SK-N-SH treated with all-trans-retinoic acid at 6 μM for 48 hours (cell line): ENCODE measurements around the gene SESN3.

Experiments used
- ATAC-seq: fragments of 200-7000 bp; cut with Tn5 transposase; 3 replicates; pipeline ENCODE4 v1.9.1; 2020; ENCODE audit warnings: mild to moderate bottlenecking, moderate library complexity
- ARNTL ChIP-seq: fragments of 450-650 bp; formaldehyde crosslinking; IDR thresholded peaks from 2 replicates; pipeline ENCODE4 v1.5.0; 2020; ENCODE audit warnings: low read depth, mild to moderate bottlenecking, moderate library complexity, borderline replicate concordance
- BACH2 ChIP-seq: fragments of 250-450 bp; sonication (Bioruptor Pico); IDR thresholded peaks from 2 replicates; pipeline ENCODE4 v1.9.0; 2021; ENCODE audit warnings: mild to moderate bottlenecking, borderline replicate concordance
- ESRRG ChIP-seq: fragments of 250-450 bp; sonication (Bioruptor Pico); IDR thresholded peaks from 2 replicates; pipeline ENCODE4 v1.6.1; 2021; ENCODE audit warnings: mild to moderate bottlenecking
- GLIS3 ChIP-seq: fragments of 250-450 bp; sonication (Bioruptor Pico); IDR thresholded peaks from 2 replicates; pipeline ENCODE4 v1.5.0; 2020; ENCODE audit warnings: mild to moderate bottlenecking, moderate library complexity
- ISL1 ChIP-seq: fragments of 250-450 bp; sonication (Bioruptor Pico); IDR thresholded peaks from 2 replicates; pipeline ENCODE4 v2.1.2; 2022; ENCODE audit warnings: mild to moderate bottlenecking, moderate library complexity
- OSR1 ChIP-seq: fragments of 250-450 bp; sonication (Bioruptor Pico); IDR thresholded peaks from 2 replicates; pipeline ENCODE4 v1.8.0; 2022; ENCODE audit warnings: moderate library complexity, mild to moderate bottlenecking, inconsistent platforms
- PPARA ChIP-seq: fragments of 250-450 bp; sonication (Bioruptor Pico); IDR thresholded peaks from 2 replicates; pipeline ENCODE4 v1.5.0; 2020; ENCODE audit warnings: mild to moderate bottlenecking, borderline replicate concordance
- RARB ChIP-seq: fragments of 250-450 bp; sonication (Bioruptor Pico); IDR thresholded peaks from 2 replicates; pipeline ENCODE4 v1.8.0; 2021; ENCODE audit warnings: mild to moderate bottlenecking, moderate library complexity
- SNAI2 ChIP-seq: fragments of 250-450 bp; sonication (Bioruptor Pico); IDR thresholded peaks from 2 replicates; pipeline ENCODE4 v1.5.0; 2020; ENCODE audit warnings: mild to moderate bottlenecking, moderate library complexity
- TCF4 ChIP-seq: fragments of 250-450 bp; sonication (Bioruptor Pico); IDR thresholded peaks from 2 replicates; pipeline ENCODE4 v1.8.0; 2021; ENCODE audit warnings: mild to moderate bottlenecking, moderate library complexity, borderline replicate concordance
- ZC3H10 ChIP-seq: fragments of 250-450 bp; sonication (Bioruptor Pico); IDR thresholded peaks from 2 replicates; pipeline ENCODE4 v1.5.1; 2021; ENCODE audit warnings: mild to moderate bottlenecking, moderate library complexity
- ZFP3 ChIP-seq: fragments of 250-450 bp; sonication (Bioruptor Pico); IDR thresholded peaks from 2 replicates; pipeline ENCODE4 v1.5.0; 2020; ENCODE audit warnings: mild to moderate bottlenecking, moderate library complexity
- ZFP30 ChIP-seq: fragments of 450-650 bp; formaldehyde crosslinking; IDR thresholded peaks from 2 replicates; pipeline ENCODE4 v1.5.0; 2022; ENCODE audit warnings: mild to moderate bottlenecking, moderate library complexity
- ZNF565 ChIP-seq: fragments of 450-650 bp; formaldehyde crosslinking; conservative IDR thresholded peaks from 2 replicates; pipeline ENCODE4 v1.5.0; 2020; ENCODE audit warnings: low read depth, mild to moderate bottlenecking, moderate library complexity
- ZNF70 ChIP-seq: fragments of 450-650 bp; formaldehyde crosslinking; IDR thresholded peaks from 2 replicates; pipeline ENCODE4 v1.5.0; 2020; ENCODE audit warnings: mild to moderate bottlenecking, moderate library complexity
- TF ChIP-seq, protein P1 (sequence below): fragments of 250-450 bp; sonication (Bioruptor Pico); IDR thresholded peaks from 2 replicates; pipeline ENCODE4 v1.5.1; 2020; ENCODE audit warnings: low read depth, mild to moderate bottlenecking, moderate library complexity
- TF ChIP-seq, protein P2 (sequence below): fragments of 250-450 bp; sonication (Bioruptor Pico); IDR thresholded peaks from 2 replicates; pipeline ENCODE4 v1.5.1; 2021; ENCODE audit warnings: mild to moderate bottlenecking, moderate library complexity
- TF ChIP-seq, protein P3 (sequence below): fragments of 250-450 bp; sonication (Bioruptor Pico); IDR thresholded peaks from 2 replicates; pipeline ENCODE4 v1.5.0; 2020; ENCODE audit warnings: mild to moderate bottlenecking, moderate library complexity
- TF ChIP-seq, protein P4 (sequence below): fragments of 250-450 bp; sonication (Bioruptor Pico); IDR thresholded peaks from 2 replicates; pipeline ENCODE4 v1.8.0; 2021; ENCODE audit warnings: low read depth, mild to moderate bottlenecking, moderate library complexity, borderline replicate concordance

Gene SESN3

DNA sequence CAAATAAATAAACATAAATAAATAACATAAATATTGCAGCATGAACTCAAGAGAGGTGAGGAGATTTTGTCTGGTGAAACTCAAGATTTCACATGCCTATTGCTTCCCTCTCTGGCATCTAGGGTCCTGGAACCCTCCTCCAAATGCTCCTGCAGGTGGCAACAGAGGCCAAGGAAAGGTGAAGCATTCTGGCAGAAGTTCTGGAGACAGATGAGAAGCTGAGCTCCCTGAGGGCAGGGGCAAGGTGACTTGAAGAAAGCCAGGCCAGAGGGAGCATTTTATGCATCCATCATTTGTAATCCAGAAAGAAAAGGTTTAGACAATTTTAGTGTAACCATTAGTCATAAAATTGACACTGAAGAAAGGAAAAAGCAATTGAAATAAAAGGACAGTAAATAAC is 76.5 kb downstream of the SESN3 start:
- TF ChIP-seq ARNTL (CRISPR knock-in tag) (no peak), ZFP3 (CRISPR knock-in tag) (no peak), OSR1 (CRISPR knock-in tag) (no peak), ZNF565 (CRISPR knock-in tag) (no peak), ZNF70 (CRISPR knock-in tag) (no peak), ZC3H10 (no peak), ESRRG (no peak), GLIS3 (CRISPR knock-in tag) (no peak), BACH2 (CRISPR knock-in tag) (no peak), ZFP30 (no peak), RARB (CRISPR knock-in tag) (no peak)
- TF ChIP-seq, protein P1, sequence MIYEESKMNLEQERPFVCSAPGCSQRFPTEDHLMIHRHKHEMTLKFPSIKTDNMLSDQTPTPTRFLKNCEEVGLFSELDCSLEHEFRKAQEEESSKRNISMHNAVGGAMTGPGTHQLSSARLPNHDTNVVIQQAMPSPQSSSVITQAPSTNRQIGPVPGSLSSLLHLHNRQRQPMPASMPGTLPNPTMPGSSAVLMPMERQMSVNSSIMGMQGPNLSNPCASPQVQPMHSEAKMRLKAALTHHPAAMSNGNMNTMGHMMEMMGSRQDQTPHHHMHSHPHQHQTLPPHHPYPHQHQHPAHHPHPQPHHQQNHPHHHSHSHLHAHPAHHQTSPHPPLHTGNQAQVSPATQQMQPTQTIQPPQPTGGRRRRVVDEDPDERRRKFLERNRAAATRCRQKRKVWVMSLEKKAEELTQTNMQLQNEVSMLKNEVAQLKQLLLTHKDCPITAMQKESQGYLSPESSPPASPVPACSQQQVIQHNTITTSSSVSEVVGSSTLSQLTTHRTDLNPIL: no peak
- TF ChIP-seq, protein P2, sequence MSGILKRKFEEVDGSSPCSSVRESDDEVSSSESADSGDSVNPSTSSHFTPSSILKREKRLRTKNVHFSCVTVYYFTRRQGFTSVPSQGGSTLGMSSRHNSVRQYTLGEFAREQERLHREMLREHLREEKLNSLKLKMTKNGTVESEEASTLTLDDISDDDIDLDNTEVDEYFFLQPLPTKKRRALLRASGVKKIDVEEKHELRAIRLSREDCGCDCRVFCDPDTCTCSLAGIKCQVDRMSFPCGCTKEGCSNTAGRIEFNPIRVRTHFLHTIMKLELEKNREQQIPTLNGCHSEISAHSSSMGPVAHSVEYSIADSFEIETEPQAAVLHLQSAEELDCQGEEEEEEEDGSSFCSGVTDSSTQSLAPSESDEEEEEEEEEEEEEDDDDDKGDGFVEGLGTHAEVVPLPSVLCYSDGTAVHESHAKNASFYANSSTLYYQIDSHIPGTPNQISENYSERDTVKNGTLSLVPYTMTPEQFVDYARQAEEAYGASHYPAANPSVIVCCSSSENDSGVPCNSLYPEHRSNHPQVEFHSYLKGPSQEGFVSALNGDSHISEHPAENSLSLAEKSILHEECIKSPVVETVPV (CRISPR knock-in tag): no peak
- TF ChIP-seq, protein P3, sequence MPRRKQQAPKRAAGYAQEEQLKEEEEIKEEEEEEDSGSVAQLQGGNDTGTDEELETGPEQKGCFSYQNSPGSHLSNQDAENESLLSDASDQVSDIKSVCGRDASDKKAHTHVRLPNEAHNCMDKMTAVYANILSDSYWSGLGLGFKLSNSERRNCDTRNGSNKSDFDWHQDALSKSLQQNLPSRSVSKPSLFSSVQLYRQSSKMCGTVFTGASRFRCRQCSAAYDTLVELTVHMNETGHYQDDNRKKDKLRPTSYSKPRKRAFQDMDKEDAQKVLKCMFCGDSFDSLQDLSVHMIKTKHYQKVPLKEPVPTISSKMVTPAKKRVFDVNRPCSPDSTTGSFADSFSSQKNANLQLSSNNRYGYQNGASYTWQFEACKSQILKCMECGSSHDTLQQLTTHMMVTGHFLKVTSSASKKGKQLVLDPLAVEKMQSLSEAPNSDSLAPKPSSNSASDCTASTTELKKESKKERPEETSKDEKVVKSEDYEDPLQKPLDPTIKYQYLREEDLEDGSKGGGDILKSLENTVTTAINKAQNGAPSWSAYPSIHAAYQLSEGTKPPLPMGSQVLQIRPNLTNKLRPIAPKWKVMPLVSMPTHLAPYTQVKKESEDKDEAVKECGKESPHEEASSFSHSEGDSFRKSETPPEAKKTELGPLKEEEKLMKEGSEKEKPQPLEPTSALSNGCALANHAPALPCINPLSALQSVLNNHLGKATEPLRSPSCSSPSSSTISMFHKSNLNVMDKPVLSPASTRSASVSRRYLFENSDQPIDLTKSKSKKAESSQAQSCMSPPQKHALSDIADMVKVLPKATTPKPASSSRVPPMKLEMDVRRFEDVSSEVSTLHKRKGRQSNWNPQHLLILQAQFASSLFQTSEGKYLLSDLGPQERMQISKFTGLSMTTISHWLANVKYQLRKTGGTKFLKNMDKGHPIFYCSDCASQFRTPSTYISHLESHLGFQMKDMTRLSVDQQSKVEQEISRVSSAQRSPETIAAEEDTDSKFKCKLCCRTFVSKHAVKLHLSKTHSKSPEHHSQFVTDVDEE (CRISPR knock-in tag): no peak
- TF ChIP-seq, protein P4, sequence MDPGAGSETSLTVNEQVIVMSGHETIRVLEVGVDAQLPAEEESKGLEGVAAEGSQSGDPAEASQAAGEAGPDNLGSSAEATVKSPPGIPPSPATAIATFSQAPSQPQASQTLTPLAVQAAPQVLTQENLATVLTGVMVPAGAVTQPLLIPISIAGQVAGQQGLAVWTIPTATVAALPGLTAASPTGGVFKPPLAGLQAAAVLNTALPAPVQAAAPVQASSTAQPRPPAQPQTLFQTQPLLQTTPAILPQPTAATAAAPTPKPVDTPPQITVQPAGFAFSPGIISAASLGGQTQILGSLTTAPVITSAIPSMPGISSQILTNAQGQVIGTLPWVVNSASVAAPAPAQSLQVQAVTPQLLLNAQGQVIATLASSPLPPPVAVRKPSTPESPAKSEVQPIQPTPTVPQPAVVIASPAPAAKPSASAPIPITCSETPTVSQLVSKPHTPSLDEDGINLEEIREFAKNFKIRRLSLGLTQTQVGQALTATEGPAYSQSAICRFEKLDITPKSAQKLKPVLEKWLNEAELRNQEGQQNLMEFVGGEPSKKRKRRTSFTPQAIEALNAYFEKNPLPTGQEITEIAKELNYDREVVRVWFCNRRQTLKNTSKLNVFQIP (CRISPR knock-in tag): no peak
- TF ChIP-seq, all 23 proteins: peak for 0
- peak; percentile 61 for ATAC-seq

DNA sequence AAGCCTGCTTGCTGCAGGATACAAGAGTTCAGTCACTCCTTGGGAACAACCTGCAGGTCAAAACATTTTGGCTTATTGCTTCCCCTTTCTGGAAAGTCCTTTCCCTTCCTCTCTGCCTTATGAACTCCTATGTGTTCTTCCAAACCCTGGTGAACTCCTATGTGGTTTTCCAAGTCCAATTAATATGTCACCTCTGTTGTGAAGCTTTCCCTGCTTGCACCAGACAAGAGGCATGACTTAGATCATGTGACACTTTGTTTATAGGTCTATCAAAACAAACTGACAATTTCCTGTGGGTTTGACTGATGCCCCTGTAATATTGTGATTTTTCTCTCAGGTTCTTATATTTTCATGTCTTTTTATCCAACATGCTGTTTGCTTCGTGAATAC is 77.2 kb downstream of the SESN3 start:
- TF ChIP-seq ZFP3 (CRISPR knock-in tag): peak; percentile 91
- TF ChIP-seq SNAI2 (CRISPR knock-in tag): no peak
- TF ChIP-seq, all 23 proteins: peak for 1
- ATAC-seq: no peak

DNA sequence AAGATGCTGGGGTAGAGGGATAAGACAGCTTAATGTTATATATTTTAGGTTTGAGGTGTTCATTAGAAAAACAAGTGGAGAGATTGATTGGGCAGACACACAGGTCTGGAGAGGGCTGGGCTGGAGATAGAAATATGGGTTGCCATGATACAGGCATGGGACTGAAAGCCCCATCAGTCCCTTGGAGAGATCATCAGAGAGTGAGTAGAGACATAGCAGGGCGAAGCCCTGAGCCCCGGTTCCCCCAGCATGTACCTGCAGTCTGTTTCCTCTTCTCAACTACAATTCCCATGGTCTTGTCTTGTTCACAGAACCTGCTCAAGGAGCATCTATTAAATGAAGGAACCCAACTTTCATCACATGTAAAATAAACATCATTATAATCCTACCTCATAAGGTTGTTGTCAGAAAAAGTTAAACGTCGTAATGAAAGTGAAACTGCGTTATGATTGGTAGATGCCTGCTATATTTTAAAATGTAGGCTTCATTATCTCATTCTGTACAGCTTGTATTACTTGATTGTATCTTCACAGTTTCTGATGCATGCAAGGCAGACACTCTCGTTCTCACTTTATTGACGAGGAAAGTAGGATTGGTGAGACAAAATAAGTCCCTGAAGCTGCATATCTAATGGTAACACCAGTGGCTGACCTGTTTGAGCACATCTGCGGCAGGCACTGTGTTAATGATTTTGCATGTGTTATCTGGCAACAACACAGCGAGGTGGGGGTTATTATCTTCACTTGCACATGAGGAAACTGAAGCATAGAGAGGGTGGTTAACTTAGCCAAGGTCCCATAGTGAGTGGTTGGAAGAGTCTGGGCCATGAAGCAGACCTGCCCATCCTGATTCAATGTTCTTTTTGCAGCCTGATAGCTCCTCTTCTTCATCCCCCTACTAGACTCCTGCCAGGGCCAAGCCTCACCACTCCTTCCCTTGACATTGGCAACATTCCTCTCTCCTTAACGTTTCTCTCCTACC is 77.8 kb downstream of the SESN3 start:
- no peak for ATAC-seq
- TF ChIP-seq PPARA (no peak), BACH2 (CRISPR knock-in tag) (no peak), ZNF70 (CRISPR knock-in tag) (no peak), RARB (CRISPR knock-in tag) (no peak), ZC3H10 (no peak), GLIS3 (CRISPR knock-in tag) (no peak), ISL1 (CRISPR knock-in tag) (no peak), ARNTL (CRISPR knock-in tag) (no peak), TCF4 (no peak)
- TF ChIP-seq, protein P1: no peak
